Effector CD4-positive, alpha-beta T cell (primary cell): Measurements from ENCODE around the gene TWF2.

Source experiments
- DNase-seq: peaks from one replicate; pipeline ENCODE4 v3.0.0-alpha.2; 2020

Gene TWF2

DNA sequence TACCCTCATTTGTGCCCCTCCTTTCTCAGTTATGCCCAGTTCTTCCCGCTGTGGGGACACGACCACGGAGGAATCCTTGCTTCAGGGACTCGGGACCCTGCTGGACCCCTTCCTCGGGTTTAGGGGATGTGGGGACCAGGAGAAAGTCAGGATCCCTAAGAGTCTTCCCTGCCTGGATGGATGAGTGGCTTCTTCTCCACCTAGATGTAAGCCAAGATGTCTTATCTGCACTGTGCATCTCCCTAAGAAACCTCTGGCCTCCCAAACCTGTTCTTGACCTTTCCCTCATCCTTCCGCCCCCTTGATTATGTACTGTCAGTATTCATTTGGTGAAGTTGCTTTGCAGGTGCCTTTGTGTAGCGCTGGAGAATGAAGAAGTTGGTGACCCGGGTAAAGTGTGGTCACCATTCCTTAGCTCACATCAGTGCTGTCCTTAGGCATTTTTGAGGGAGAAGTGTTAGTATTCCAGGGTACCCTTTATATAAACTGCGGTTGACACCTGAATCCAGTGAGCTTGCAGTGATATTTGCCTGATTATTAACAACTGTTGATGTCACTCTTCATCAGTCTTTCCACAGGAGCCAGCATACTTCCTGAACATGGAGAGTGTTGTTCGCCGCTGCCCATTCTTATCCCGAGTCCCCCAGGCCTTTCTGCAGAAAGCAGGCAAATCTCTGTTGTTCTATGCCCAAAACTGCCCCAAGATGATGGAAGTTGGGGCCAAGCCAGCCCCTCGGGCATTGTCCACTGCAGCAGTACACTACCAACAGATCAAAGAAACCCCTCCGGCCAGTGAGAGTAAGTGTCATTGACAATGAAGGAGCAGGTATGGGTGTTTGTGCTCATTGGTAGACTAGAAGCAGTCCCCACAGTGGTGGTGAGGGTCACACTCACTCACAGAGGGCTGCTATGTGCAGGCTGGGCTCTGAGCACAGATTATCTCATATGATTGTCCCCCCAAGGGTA, 40.0 kb downstream of the TWF2 start:
- DNase-seq = no peak

DNA sequence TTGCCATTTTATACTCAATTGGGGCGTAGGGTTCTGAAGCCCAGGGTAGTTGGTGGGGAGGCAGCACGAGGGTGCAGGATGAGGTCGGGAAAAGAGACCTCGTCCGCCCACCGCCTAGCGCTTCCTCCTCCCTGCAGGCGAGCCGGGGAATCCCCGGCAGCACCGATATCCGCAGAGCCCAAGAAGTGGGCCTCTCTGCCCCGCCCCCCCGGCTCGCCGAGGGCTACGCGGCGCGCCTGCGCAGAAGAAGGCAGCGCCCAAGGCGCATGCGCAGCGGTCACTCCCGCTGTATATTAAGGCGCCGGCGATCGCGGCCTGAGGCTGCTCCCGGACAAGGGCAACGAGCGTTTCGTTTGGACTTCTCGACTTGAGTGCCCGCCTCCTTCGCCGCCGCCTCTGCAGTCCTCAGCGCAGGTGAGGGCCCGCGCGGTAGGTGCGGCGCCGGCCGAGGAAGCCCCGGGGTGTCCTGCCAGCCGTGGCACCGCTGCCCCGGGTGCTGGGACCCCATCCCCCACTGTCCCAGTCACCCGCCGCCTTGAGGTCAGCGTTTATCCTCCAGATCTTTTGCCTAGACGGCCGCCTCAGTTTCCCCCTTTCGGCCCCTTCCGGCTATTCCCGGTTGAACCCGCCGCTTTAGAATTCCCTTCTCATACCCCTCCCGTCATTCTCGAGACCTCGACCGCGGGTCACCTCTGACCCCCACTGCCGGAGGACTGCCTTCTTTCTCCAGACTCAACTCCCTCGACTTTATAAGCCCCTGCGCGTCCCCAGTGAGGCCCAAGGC, 40.9 kb downstream of the TWF2 start, which contains the start of gene ALAS1:
Gene ALAS1, plus strand, starts transcription at position 319 of the 784 bp plus-strand sequence. CDS start 1,082 bp downstream, outside the sequence.
- peak; percentile 92 for DNase-seq

DNA sequence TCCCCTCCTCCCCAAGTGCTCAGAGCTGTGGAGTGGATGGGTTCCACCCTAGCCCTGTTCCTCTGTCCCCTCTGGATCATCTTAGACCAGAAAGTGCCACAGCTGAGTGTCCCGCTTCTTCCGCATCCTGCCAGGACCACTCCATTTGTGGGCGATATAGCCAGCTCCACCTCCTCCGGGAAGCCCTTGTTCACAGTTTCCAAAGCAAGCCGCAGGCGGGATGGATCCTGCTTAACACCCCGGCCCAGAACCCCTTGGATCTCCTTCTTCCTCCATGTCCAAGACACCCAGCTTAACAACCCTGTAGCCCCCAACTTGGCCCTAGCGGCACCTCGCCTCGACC, 41.5 kb downstream of the TWF2 start:
- no peak for DNase-seq

DNA sequence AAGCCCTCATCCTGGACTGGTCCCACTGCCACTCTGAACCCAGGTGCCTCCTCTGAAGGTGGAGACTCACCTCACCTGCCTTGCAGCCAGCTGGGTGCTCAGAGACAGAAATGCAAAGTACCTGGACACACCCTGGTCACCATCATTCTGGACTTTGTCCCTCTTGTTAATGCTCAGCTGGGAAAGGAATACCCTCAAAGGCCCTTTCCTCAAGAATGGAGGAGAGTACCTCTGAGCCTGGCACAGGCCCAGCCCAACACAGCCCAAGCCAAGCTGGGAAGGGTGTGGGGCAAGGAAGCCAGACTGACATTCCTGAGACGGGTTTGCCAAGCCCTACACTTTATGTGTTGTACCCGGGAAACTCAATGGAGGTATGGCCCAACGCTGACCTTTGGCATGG, 42.0 kb downstream of the TWF2 start:
- DNase-seq = no peak

DNA sequence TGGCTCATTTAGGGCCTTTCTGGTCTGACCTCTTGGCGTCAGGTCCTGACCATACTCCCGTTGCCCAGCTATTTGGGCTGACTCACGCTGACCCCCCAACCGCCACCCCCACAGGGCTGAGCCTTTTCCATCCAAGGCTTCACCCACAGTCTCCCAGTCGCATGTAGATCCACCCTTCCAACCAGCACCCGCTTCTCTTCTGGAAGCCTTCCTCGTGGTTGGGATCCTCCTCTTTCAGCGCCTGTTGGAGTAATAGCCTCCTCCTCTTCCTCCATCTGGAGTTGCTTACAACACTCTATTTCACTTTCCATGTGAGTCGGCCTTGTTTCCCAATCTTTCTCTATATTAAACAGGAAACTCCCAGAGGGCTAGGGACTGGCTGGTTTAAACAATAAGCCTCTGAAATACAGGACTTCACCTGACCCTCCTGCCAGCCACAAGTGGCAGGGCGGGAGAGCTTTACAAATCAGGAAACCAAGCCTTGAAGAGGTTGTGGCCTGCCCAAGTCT, 43.1 kb downstream of the TWF2 start:
- no peak for DNase-seq

DNA sequence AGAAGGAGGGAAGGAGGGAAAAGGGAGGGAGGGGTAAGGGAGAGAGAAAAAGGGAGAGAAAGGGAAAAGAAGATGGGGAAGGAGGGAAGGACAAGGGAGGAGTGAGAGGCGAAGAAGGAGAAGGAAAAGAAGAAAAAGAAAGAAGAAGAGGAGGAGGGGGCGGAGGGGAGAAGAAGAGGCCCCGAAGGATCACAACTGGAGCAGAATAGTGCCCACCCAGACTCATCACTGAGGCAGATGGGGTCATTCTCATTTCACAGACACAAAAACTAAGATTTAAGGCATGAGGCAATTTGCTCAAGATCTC, 43.7 kb downstream of the TWF2 start:
- no peak for DNase-seq

DNA sequence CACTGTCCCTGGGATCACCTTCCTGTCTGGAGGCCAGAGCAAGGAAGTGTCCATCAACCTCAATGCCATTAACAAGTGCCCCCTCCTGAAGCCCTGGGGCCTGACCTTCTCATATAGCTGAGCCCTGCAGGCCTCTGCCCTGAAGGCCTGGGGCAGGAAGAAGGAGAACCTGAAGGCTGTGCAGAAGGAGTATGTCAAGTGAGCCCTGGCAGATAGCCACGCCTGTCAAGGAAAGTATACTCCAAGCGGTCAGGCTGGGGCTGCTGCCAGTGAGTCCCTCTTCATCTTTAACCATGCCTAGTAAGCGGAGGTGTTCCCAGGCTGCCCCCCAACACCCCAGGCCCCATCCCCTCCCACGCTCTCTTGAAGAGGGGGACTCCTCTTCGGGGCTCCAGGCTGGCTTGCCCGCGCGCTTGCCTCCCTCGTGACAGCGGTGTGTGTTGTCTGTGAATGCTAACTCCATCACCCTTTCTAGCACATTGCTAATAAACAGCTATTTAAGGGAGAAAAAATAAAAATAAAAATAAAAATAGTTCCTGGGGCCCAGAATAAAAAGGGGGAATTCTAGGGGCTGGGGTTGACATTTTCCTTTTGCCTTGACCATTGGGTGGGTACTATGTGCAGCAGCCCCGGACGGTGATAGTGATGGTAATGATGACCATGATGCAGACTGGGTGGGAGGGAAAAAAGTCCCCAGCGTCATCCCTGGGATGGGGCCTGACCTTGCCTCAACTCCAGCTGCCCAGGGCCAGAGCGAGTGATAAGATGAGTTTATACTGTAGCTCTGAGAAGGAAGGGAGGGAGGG, 44.3 kb downstream of the TWF2 start:
- no peak for DNase-seq

DNA sequence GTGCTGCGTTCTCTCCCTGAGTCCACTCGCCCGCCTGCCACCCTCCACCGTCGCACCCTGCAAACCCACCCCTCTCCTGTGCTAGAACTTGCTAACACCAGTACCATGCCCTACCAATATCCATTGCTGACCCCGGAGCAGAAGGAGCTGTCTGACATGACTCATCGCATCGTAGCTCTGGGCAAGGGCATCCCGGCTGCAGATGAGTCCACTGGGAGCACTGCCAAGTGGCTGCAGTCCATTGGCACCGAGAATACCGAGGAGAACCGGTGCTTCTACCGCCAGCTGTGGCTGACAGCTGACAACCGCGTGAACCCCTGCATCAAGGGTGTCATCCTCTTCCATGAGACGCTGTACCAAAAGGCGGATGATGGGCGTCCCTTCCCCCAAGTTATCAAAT, 45.9 kb downstream of the TWF2 start:
- no peak for DNase-seq

DNA sequence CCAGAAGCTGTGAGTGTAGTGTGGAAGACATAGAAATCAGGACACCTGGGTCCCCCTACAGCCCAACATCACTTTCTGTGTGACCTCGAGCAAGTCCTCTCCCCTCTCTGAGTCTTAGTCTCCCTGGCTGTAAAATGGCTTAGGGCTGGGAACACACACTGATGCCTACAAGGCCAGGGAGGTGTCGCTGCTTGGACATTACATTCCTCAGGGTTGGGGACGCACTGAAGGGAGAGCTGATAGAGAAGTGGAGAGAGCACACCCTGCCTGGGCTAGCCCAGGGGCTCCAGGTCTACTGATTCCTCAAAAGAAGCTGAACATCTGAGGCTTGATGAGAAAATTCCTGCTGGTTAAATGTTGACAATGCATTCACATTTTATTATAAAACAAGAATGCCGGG, 47.3 kb downstream of the TWF2 start:
- no peak for DNase-seq

DNA sequence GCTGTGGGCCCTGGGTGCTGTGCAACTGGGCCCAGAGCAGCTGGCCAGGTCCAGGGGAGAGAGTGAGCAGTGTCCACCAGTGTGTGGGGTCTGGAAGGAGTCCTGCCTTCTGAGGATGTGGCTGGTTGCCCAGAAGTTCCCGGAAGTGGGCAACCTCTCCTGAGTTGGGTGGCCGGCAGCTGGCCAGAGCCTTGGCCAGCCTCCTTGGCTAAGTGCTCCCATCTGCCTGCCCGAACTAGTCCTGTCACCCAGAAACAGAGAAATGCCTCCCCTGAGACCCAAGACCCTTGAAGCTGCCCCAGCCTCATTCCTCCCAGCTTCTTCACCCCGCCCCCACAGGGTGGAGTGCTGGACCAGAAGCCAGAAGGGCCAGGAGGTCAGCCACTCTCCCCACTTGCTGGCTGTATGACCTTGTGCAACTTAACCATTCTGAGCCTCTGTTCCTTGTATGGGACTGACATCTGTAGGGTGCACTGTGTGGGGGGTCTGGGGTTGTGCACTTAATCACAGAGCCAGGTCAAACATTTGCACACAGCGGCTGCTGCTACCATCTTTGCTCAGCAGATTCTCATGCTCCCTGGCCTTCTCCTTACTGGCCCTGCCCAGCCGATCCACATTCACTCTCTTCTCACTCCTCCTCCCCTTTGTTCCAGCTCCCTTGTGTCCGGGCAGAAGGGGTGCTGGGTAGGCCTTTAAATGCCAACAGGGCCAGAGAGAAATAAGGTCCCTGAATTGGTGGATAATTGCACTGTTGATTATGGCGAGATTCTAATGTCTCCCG, 48.5 kb downstream of the TWF2 start:
- DNase-seq = no peak

DNA sequence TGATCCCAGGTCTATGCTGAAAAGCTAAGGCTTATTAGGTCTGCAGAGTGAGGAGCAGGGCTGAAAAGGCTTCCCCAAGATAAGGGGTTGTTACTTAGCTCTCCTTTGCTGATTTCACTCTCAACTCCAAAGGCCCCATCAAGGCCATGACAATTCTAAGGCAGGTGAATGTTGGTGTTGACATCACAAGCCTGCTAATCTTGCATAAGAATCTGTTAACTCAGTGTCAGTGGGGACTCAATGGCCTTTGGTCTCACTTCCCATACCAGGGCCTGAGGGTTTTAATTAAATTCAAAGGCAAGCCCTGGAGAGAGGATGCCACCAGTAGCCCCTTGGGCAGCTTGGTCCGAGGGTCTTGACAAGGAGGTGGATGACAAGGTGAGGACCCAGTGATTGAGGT, 50.4 kb downstream of the TWF2 start:
- no peak for DNase-seq

DNA sequence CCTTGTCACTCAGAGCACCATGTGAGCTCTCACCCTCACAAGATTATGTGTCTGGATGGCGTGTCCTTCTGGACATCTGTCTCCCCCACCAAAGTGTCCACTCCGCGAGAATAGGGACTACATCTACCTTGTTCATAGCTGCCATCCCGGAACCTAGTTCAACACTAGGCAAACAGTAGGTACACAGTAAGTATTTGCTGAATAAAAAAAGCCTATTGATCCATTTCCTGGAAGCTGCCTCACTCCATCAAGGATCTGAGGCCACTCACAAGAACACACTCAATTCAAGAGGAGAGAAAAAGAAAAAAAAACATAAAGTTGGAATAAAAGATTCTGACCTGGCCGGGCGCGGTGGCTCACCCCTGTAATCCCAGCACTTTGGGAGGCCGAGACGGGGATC, 52.2 kb downstream of the TWF2 start:
- DNase-seq = no peak

DNA sequence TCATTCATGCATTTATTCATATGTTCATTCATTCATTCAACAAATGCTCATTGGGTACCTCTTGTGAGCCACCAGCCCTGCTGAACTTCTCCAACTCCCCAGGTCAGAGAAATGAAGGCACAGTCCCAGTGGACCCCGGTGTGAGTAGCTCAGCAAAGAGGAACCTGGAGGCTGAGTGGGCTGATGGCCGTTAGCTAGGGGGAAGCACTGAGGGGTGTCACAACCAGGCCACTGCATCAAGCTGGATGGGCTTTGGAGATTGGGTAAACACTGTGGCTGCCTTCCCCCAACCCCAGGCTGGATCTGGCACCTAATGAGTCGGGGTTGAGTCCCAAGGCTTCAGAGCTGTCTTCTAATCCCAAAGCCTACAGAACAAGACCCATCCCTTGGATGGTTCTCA, 53.1 kb downstream of the TWF2 start:
- DNase-seq = no peak

DNA sequence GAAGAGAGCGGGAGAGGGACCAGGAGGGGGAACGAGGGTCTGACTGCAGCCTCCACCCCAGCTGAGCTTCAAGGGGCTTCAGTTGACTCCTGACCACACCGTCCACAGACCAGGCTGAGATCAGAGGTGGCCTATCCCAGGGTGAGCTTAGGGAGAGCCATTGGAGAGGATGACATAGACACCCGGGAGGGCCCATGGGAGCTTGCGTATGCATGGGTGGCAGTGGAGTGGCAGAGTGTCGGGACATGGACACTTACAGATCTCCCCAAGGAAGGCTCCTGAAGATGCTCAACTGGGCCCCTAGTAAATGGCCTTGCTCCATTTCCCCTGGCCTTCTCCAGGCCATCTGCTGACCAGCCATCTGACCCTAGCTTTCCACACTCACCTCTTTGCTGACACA, 53.6 kb downstream of the TWF2 start:
- no peak for DNase-seq

DNA sequence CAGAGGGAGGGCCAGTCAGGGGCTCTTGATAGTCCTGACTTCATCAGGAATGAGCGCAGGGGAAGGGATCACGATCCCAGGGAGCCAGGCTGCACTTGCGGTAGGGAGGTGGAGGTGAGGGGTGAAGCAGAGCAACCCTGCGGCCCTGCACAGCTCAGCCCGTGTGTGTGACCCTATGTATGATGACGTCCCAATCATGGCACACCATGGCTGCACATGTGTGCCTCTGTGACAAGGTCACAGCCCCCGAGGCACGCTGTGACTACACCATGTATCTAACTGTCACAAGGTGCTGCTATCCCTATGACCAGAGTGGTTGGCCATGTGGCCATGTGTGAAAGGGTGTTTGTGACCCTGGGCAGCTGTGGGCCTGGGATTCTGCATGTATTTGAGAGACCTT, 54.3 kb downstream of the TWF2 start:
- no peak for DNase-seq

DNA sequence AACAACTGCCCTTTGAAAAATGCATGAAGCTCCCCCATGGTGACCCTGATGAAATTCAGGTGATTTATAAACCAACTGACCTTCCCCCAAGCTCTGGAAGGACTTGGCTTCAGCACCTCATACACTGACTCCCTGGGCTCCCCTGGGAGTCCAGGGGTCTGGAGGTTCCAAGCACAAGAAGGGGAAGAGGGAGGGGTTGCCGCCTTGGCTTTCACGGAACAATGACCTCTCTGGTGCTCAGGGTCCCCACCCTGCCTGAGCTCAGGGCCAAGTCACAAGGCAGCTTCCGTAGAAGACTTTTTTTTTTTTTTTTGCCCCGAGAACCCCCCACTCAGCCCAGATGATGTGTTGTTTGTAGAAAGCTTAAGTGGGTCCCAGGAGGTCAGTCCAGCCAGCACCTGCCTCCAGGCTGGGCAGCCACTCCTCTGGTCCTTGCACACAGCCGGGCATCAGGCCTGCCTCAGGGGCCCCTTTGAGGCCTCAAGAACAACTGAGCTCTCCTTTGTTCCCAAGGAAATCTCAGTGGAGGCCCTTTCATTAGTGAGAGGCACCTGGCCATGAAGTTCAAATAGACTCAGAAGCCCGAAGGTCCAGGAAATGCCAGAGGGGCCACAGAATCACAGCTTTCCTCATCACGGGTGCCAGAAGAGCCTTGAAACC, 55.0 kb downstream of the TWF2 start:
- DNase-seq = no peak

DNA sequence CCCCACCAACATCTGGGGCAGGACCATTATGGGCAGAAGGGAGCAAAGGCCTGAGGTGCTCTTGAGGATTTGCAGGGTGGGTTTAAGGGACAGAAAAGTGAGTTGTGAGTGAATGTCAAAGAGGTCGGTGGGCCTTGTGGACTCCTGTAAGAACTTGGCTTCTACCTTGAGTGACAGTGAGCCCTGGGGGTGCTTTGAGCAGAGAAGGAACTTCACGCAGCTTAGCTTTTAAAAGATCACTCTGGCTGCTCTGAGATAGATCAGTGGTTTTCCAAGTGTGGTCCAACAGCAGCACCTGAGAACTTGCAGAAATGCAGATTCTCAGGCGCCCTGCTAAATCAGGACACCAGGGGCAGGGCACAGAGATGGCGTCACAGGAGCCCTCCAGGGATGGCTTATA, 56.3 kb downstream of the TWF2 start:
- no peak for DNase-seq

DNA sequence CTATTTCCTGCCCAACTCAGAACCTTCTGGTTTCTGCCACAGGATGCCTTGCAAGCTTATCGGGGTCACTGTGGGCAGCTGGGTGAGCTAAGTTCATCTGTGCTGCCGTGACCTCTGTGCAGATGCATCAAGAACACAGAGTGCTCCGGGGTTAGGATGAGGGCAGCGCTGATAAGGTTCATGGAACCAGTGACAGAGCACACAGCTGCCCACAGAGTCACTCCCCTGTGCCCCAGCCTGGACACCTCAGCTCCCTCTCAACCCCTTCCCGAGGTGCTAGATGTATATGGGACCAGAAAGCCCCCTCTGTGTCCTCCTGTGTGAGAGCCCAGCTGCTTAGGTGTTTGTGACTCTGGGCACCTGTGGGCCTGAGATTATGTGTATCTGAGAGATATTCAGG, 56.8 kb downstream of the TWF2 start:
- no peak for DNase-seq

DNA sequence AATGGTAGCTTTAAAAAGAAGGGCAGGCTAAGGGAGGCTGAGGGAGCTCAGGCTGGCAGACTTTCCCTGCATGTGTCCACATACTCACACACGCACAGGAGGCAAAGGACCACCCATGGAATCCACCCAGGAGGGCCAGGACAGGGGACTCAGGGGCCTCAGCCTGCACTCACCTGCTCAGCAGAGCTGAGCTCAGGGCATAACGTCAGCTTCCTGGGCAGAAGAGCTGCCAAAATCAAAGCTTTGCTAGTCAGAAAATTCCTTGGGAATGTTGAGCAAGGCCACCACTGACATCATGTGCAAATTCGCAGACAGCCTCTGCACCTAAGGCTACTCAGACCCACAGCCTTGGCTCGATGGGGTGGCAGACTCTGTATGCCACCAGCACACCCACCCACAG, 57.4 kb downstream of the TWF2 start:
- DNase-seq = no peak
